H1 (cell line): ENCODE data around the gene UNK. TPM values are rescaled to one million over a fixed set of nuclear protein-coding genes. Genes with fewer than 3 reads are reported as not detected.

Source experiments
- CHD1 ChIP-seq: IDR thresholded peaks from 2 replicates; pipeline ENCODE4 v1.6.1; 2012; ENCODE audit warnings: low read depth, low read length, improper control_type of control experiment
- CHD7 ChIP-seq: fragments of 300-600 bp; sonication (generic); IDR thresholded peaks from 2 replicates; pipeline ENCODE4 v1.7.1; 2012; ENCODE audit warnings: low read length, moderate library complexity, mild to moderate bottlenecking, inconsistent platforms; ENCODE audit not compliant: insufficient replicate concordance
- HDAC6 ChIP-seq: IDR thresholded peaks from one replicate; pipeline ENCODE4 v1.7.1; 2012; ENCODE audit warnings: low read depth, mild to moderate bottlenecking, inconsistent platforms, low read length, moderate library complexity
- SIN3A ChIP-seq, 2 experiments: IDR thresholded peaks in 1 of 2; conservative IDR thresholded peaks in 1 of 2; 2 replicates each; pipeline ENCODE4 v1.6.1; 2011 to 2012; ENCODE audit warnings: low read length in 2 of 2, improper control_type of control experiment in 1 of 2, low read depth in 1 of 2, mild to moderate bottlenecking in 1 of 2
- TBP ChIP-seq: IDR thresholded peaks from 2 replicates; pipeline ENCODE4 v1.6.1; 2011; ENCODE audit warnings: low read depth, low read length, improper control_type of control experiment
- polyA plus RNA-seq, 7 experiments: library from polyadenylated mRNA; depleted of rRNA in 3 of 7; stranded (reverse) in 5 of 7; unstranded in 2 of 7; fragments of >200 nt in 5 of 7; fragments of 200-250 nt in 2 of 7; gene quantifications; 1 replicate in 5 of 7; 2 replicates in 1 of 7; 4 replicates in 1 of 7; pipeline versions ENCODE4 v1.2.1 to v1.2.3, GENCODE V29; 2011 to 2013; ENCODE audit warnings: missing spikeins in 2 of 7, mixed read lengths in 2 of 7
- total RNA-seq: library from RNA; stranded (reverse); fragmentation: NEBNext Ultra II Directional; extraction: Animal tissue kit (Norgen Biotek cat#: 25700); gene quantifications from 2 replicates; pipeline ENCODE4 v1.2.1, GENCODE V29; 2021

The UNK gene
- total and polyA plus RNA-seq, 2 of the 8 experiments (the other 6 are each of a cell fraction or from before 2014, with no cell fraction given): 24.2 to 33.3 TPM

GRCh38 chr17:75811174-75811573 lies 26.6 kb downstream of the UNK start (continued):
- TF ChIP-seq HDAC6: no peak
- no peak for TF ChIP-seq SIN3A (conservative IDR thresholded peaks at IDR 0.05 in 1 of 2, IDR thresholded peaks at IDR 0.05 in 1 of 2; ENCODE audit: low read depth in 1 of 2, low read length in 2 of 2)
- TF ChIP-seq CHD7: no peak
- TF ChIP-seq TBP: no peak
- TF ChIP-seq CHD1: no peak
- TF ChIP-seq, all 59 proteins: peak for 0
